GM21515 (cell line): Measurements from ENCODE around the gene TMPRSS2.

Experiments used
- ATAC-seq: cut with Tn5 transposase; IDR thresholded peaks from one replicate; pipeline ENCODE4 v1.9.1; 2021; ENCODE audit not compliant: unreplicated experiment

Gene TMPRSS2

DNA sequence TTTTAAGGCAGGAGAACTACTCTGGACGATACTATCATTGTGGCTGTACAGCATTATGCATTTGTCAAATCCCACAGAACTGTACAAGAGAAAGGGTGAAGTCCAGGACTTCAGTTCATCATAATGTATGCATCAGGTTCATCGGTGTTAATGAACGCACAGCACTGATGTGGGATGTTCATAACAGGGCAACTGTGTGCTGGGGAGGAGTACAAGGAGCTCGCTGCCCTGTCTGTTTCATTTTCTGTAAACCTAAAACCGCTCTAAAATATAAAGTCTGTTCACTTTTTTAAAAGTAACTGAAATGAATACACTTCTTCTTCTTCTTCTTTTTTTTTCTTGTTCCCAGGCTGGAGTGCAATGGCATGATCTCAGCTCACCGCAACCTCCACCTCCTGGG lies 25.0 kb downstream of the TMPRSS2 start:
- no peak for ATAC-seq

DNA sequence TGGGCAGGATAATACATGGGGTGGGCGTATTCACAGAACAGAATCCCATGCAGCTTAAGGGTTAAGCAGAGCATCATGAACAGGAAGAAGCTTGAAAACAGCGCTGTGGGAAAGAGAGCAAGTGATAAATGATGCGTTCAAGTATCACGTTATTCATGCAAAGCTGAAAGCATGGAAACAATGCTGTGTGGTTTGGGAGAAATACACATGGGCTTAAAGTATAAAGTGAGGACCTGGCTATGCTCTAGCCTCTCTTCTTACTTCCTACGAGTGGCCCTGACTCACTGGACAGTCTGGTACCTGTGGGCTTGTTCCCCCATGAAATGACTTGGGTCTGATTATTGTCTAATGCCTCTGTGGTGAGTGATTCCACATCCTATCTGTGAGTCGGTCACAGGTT lies 25.7 kb downstream of the TMPRSS2 start:
- ATAC-seq, result no peak

DNA sequence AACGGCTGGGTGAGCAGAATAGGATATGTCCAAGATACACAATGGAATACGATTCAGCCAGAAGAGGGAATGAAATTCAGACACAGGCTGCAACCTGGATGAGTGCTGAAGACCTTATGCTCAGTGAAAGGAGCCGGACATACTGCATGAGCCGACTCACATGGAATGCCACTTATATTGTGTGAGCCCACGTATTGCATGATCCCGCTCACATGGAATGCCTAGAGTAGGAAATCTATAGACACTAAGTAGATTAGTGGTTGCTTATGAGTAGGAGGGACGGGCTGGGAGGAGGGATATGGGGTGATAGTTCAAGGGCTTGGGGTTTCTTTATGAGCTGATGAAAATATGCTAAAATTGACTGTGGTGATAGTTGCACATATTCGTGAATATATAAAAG lies 26.8 kb downstream of the TMPRSS2 start:
- no peak for ATAC-seq

DNA sequence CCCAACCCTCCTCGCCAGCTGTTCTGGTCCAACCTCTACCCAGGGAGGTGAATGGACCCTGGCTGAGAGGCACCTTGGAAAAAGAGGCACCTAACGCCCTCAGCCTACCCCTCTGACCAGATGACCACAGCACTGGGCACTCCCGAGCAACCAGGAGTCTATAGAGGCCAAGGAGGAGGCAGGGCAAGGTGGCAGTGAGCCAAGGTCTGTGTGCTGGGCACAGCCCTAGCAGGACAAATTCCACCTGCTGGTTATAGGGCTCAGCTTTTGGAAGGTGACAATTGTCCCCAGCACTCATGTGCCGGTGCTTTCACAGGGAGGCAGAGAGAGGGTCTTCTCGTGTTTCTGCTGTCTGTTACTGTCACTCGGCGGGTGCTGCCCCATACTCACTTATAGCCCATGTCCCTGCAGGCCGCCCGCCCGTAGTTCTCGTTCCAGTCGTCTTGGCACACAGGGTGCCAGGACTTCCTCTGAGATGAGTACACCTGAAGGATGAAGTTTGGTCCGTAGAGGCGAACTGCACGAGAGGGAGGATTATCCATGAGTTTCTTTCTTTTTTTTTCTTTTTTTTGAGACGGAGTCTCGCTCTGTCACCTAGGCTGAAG lies 27.8 kb downstream of the TMPRSS2 start:
- no peak for ATAC-seq

DNA sequence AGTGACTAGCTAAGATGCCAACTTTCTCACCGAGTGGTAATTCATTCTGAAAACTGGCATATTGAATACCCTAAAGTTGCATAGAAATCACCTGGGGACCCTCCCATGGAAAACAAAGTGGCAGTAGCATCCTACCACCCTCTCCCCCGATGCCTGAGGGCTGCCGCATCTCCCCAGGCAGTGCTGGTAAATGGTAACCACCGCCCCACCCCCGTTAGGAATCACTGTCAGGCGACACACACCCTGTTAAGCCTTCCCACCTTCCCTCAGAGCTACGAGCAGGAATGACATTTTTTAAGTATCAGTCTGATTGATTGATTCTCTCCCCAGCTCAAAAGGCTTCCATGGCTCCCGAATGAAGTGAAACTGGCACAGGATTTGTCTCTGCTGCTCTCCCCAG lies 28.3 kb downstream of the TMPRSS2 start:
- ATAC-seq, result no peak

DNA sequence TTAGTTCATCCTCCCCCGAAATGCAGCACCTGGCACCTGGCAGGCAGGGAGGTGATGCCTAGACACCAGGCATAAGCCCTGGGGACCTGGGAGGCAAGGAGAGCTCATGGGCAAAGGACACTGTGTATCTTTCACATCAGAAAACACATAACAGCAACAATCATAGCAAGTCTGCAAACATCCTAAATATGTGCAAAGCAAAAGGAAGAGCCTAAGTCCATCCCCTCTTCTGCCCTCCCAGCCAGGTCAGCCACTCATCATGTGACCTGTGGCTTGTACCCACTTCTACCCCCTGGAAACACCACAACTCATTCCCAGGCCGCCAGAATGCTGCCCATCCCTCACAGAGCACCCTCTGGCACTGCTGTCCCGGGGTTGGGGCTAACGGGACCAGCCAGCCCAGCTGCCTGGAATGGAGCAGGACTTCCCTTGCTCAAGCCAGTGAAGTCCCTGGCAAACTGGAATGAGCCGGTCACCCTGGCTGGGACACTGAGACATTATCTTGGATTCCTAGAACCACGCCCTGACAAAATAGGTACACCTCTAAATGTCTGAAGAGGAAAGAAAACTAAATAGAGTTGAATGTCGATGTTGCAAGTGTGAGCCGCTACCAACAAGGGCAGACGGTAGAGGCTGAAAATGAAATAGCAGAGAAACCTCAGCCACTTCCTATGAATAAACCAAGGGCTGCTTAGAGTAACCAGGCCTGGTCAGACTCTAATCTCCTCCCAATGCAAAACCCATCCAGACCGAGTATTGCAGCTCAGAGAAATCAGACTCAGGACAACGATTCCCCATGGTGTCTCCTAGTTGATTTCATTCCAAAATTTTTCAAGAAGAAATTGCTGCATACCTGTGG lies 29.4 kb downstream of the TMPRSS2 start:
- no peak for ATAC-seq

DNA sequence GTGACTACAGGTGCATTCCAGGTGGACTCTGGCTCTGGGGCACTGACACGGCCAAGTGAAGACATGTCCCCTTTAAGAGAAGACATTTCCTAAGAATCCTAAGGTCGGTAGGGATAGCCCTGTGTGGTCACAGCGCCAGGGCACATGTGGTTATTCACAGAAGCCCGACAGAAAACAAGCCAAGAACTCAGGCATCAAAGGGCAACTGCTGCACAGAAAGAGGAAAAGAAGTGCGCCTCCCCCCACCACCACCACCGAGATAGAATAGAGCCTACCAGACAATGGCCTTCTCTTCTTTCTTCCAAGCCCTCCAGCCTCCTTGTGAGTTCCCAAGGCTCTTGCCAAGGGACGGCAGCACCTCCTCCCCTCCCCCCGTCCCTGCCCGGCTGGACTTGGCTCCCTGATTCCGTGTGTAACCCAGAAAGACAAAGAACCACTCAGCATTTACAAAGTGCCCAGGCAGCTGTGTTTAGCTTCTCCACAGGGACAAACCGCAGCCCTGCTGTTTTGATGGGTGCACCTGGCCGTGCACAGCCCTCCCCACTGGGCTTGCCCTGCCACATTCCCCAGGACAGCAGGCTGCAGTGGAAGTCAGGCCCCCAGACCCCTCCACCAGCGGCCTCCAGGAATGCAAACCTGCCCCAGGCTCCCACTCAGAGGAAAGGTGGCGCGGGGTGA lies 30.2 kb downstream of the TMPRSS2 start:
- no peak for ATAC-seq

DNA sequence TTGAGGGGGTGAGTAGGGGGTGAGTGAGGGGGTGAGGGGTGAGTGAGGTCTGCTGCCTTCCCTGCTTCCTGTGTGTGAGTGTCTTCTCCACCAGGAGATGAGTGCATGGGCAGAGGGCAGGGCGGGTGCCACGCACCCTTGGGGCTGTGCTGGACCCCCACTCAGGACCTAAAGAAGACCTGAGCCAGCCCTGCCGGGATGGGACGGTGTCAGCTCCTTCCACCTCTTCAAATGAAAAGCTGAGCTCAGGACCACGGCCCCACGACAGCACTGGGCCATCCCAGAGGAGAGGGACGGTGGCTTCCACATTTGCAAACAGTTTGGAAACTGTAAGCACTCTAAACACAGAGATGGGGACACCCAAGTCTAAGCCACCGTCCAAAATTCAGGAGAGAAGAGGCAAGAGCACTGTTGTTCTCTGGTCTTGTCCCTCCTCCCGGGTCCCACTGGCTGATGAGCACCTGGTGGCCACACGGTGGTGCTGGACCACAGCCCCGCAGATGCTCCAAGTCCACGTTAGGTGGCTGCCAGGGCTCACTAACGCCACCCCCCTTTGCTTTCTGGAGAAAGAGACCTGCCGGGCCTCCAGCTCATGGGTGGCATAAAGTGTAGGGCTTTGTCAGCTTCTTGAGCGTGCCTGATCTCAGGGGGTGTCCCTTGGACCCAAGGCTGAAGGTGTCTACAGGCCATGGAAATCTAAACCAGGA lies 32.1 kb downstream of the TMPRSS2 start:
- ATAC-seq, result no peak

DNA sequence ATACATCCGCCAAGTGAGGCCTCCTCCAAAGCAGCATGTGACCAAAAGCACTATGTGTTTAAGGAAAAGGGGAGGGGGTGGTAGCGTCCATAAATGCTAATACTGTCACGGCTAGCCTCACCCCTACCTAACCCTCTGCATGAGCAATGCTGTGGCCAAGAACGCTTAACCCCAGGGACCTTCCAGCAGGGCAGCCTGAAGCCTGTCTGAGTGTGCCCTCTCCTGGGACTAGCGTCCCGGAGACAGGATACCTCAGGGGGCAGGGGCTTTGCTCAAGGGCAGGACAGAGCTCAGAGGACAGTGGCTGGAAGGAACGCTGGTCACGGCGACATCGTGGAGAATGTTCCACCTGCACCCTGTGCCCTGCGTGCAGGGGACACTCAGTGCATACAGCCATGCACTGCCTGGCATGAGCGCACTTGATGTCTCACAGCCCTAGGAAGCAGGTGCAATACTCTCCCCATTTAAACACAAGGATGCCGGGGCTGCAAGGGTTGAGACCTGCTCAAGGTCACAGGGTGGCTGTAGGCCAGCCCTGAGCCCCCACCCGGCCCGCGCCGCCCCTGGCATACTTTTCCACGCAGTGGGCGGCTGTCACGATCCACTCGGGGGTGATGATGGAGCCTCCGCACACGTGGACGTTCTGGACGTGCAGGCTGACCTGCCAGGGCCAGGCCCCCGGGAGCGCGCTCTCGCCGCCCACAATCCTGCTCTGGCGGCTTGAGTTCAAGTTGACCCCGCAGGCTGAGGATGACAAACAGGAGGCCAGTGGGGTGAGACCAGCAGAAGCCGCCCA lies 35.0 kb downstream of the TMPRSS2 start:
- no peak for ATAC-seq

DNA sequence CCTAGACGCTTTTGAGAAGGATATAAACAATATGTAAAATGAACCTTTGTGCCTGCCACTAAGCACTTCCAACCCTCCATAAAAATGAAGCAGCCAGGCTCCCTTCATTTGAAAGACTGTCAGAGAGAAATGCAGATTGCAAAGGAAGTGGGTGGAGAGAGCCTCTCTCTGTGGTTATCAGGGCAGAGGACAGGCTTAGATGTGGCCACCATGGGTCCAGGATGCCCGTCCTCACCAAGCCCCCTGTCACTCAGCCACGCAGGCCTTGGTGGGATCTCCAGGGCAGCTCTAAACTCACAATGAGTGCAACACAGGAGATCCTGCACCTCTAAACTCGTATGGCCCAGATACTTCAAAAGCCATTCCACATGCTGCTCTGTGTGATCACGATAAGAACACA lies 37.9 kb downstream of the TMPRSS2 start:
- ATAC-seq, result no peak

DNA sequence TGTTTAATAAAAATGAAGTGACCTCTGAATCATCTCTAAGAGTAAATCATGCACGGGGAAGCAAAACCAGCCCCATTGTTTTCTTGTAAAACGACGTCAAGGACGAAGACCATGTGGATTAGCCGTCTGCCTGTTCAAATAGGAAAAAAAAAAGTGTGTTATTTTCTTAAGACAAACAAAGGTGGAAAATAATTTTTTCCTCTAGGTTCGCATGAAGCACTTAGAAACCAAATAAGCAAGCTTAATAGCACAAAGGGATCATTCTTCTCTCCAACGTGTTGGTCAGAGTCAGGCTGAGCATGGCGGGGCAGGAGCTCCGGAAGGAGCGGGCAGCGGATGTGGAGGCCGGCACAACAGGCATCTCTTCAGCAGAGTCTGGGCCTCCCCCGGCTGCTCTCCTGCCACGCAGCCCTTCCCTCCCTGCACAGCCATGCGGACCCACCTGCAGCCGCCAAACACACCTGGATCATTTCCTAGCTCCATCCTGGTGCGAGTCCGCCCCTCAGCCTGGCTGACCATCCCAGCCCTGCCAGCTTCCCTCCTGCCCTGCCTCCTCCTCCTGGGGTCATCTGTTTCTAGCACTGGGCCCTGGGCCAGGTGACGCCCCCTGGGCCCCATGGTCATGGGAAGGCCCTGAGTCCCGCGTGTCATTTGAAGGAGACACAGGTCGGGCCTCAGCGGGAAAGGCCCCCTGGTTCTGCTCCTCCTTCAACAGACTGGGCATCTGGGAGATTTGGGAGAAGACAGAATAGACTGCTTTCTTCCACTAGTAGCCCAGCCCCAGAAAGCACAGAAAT lies 41.7 kb downstream of the TMPRSS2 start:
- no peak for ATAC-seq

DNA sequence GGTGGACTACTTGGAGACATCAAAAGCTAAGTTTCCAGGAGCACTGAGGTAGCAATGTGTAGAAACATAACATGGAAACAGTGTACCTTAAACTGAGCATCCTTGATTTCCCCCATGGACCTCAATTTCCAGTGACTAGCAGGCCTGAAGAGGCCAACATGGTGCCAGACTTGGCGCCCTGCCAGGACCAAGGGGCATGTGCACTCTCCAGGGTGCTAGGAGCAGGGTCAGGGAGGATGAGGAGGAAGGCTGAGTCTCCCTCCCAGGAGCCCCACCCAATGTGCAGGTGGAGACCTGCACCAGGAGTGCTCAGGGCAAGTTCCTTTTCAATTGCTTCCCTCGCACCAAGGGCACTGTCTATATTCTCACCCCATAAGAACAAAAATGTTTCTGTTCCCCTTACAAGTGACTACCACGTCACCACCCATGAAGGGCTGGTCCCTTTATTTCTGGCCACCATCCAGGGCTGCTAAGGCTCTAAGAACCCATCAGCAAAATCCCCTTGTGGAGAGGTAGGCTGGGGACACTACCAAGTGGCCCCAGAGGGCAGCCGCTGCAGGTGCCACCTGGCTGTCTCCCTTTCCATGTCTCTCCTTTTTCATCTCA lies 42.7 kb downstream of the TMPRSS2 start:
- ATAC-seq, result no peak

DNA sequence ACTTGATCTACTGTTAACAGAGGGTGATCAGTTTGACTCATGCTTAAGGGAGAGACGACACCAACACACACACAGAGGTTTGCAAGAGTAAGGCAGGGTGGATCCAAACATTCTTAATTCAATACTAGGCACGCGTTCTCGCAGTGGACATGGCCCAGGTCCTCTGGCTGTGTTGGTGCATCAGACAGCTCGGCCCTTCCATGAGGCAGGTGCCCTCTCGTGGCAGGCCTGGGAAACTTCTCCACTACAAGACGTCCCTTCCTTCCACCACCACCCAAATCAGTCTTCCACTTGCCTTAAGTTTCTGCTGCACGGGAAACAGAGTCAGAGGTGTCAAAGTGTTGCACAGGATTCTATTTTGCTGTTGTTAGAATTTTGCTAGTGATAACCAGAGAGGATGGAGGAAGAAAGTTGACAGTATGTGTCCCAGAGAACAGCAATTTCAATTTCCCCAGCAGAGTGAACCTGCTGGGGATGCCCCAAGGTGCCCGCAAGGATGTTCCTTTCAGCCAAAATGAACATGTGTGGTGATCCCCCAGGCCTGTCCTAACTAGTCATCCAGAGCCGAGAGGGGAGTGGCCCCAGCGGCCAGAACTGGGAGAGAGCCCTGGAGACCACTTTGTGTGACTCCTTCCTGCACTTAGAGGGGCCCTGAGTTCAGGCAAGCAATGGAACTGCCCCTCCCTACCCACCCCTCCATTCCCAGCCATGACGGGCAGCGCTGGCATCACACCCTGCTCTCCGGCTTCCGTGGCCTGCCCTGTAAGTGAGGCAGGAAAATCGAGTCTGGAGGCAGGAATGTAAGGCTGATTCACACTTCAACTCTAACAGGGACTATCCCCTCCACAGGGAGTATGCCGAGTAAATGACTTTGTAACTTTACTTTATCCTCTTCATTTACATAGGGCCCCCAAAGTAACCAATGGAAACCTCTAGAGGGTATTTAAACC lies 47.1 kb downstream of the TMPRSS2 start:
- no peak for ATAC-seq

DNA sequence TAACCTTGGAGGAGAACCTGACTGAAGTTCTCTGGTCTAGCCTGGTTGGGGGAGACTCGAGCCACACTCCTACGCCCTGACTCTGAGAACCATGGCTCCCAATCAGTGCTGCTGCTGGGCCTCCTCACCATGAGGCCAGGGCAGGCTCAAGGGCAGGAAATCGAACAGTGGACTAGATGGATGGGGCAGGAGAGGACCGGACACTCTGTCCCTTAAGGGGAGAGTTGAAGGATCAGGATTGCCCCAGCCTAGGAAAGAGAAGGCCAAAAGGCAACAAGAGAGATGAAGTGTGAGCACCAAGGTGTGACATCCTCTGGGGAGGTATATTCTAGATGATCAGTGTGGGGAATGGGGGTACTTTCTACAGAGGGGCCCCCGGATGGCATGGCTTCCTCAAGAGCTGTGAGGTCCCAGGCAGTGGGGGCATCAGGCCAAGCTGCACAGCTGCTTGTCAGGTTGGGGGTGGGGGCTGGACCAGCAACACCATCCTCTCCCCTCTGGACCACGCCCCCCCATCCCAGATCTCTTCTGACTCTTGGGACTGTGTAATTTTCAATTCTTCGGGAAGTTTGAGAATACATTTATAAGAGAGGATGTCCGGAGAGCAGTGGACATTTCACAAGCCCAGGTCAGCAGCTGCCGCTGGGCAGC lies 47.9 kb downstream of the TMPRSS2 start:
- no peak for ATAC-seq

DNA sequence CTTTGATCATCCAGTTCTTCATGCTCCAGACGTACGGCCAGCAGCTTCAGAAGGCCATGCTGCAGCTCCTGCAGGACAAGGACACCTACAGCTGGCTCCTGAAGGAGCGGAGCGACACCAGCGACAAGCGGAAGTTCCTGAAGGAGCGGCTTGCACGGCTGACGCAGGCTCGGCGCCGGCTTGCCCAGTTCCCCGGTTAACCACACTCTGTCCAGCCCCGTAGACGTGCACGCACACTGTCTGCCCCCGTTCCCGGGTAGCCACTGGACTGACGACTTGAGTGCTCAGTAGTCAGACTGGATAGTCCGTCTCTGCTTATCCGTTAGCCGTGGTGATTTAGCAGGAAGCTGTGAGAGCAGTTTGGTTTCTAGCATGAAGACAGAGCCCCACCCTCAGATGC lies 49.4 kb downstream of the TMPRSS2 start:
- ATAC-seq, result no peak

DNA sequence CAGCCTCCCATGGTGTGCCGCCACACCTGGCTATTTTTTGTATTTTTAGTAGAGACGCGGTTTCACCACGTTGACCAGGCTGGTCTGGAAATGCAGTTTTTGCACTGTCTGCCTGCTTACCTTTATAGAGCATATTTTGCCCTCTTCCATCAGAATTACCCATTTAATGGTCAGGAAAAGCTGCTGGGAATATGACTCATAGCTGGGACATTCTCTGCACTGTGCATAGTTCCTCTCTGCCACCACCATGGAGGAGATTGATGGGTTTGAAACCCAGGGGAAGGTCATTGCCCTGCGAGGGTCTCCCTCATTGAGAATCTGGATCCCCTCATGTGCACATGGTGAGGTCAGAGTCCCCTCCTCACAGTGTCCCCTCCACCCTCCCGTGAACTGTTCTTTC lies 49.8 kb downstream of the TMPRSS2 start:
- no peak for ATAC-seq

DNA sequence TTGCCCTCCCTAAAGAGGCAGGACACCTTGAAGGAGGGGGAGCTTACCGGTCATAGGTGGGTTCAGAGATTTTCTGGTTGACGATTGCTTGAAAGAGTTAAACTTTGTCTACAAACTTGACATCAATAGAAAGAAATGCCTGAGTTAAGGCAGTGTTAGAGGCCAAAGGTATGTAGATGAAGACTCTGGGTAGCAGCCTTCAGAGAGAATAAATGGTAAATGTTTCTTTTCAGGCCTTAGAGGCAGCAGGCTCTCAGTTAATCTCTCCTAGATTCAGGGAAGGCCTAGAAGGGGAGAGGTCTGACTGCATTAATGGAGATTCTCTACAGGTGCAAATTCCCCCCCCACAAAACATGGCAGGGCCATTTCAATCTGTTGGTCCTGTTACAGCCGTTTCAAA lies 54.2 kb downstream of the TMPRSS2 start:
- no peak for ATAC-seq

DNA sequence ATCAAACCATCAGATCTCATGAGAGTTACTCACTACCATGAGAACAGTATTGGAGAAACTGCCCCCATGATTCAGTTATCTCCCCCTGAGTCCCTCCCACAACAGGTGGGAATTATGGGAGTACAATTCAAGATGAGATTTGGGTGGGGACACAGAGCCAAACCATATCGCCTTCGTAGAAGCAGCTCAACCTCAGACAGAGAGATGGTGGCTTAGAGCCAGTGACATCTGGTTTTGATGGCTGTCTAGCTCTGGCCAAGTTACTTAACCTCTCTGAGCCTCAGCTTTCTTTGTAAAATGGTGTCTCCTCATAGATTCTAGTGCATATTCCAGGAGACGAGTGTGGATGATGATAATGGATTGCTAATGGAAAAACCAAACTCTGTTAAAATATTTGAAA lies 54.8 kb downstream of the TMPRSS2 start:
- ATAC-seq, result no peak
